ENCODE data around the gene CCNK.

CCNK gene

DNA sequence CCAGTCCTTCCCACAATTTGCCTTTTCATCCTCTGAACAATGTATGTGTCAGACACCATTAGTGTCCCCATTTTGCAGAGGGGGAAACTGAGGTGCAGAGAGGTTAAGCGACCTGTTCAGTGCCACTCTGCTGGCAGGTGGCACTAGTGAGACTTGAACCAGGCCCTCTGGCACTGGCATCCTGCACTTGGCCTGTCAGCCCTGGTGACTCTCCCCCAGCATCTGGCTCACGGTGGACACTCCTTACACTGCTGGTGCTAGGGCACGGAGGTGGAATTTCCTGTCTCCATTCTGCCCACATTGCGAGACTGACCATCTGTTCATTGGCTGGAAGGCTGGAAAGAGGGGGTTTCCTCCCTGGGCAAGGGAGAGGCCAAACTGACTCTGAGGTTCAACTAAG, 48.7 kb downstream of the CCNK start:
- ChIA-PET CTCF (no interaction called here), POLR2A (no interaction called here)
- TF ChIP-seq CTCF (IDR thresholded peaks at IDR 0.05; ENCODE audit: control extremely low read depth, extremely low read depth, low read depth, missing control alignments): no peak
- DNase-seq (ENCODE audit: extremely low spot score): no peak

- ChIA-PET CTCF (interaction anchor here (1.0 kb wide), 1 partner anchor 97 kb away, joined by 3 read pairs; no protein-coding TSS in a partner anchor), POLR2A (no interaction called here)
- TF ChIP-seq CTCF (IDR thresholded peaks at IDR 0.05; ENCODE audit: control extremely low read depth, extremely low read depth, low read depth, missing control alignments): no peak
- no peak for DNase-seq (ENCODE audit: extremely low spot score)
Observed at GRCh38 chr14:99530407-99531155, 49.4 kb downstream of the CCNK start.

DNA sequence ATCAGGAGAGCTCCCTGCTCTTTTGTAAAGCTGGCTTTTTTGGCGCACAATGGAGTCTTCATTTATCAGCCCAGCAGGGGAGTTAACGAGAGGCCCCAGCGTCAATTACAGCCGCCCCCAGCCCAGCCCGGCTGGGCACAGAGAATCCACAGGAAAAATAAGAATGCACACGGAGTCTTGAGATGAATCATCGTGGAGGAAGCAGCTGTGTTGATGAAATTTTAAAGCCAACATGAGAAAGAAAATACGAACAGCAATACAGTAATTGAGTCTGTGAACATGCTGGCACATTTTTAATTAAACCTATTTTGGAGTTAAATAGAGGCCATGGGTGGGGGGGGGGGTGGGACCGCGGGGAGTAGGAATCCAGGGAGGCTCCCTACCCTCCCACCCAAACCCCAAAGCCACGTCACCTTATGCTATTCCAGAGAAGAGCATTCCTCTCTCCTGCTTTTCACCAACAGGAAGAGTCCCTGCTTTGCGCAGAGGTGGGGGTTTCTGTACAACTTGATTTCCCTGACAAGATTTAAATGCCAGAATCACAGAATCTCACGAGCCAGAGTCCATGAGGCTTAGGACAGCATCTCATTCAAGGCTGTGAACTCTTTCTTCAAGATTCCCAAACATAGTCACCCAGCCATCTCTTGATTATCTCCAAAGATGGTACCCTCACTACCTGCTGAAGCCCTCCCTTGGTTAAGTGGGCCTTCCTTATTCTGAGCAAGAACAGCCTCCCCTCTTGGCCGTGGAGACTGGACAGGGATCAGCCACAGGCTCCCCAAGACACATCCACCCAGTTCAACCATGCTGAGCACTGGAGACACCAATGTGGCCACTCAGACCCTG, 50.3 kb downstream of the CCNK start:
- TF ChIP-seq CTCF (IDR thresholded peaks at IDR 0.05; ENCODE audit: control extremely low read depth, extremely low read depth, low read depth, missing control alignments): no peak
- ChIA-PET CTCF (interaction anchor here (1.0 kb wide), 1 partner anchor 96 kb away, joined by 3 read pairs; no protein-coding TSS in a partner anchor), POLR2A (no interaction called here)
- DNase-seq (ENCODE audit: extremely low spot score): no peak

DNA sequence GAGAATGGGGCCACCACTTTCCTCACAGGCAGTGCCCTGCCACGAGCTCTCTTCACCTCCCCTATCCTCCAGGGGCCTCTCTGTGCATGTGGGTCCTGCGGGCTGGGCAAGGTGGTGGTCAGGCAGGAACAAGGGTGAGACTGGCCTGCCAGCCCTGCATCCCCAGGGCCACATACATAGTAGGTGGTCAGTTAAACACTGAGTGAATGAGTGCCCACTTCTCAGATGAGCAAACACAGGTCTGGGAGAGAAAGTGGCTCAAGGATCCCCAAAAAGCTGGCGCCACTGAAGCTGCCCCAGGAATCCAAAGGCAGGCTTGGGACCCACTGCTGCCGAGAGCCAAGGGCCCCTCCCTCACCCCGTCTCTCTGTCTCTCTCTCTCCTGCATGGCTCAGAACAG, 51.1 kb downstream of the CCNK start:
- no peak for TF ChIP-seq CTCF (IDR thresholded peaks at IDR 0.05; ENCODE audit: control extremely low read depth, extremely low read depth, low read depth, missing control alignments)
- POLR2A ChIA-PET: no interaction called here
- DNase-seq (ENCODE audit: extremely low spot score): no peak
- CTCF ChIA-PET: interaction anchor here (1.2 kb wide), 1 partner anchor 8 kb away, joined by 3 read pairs; no protein-coding TSS in a partner anchor

- no peak for DNase-seq (ENCODE audit: extremely low spot score)
- ChIA-PET CTCF (interaction anchor here (1.0 kb wide), 1 partner anchor 12 kb away, joined by 3 read pairs; no protein-coding TSS in a partner anchor), POLR2A (no interaction called here)
- TF ChIP-seq CTCF (IDR thresholded peaks at IDR 0.05; ENCODE audit: control extremely low read depth, extremely low read depth, low read depth, missing control alignments): no peak
Observed at GRCh38 chr14:99534333-99534732, 53.1 kb downstream of the CCNK start.

- ChIA-PET CTCF (no interaction called here), POLR2A (no interaction called here)
- no peak for DNase-seq (ENCODE audit: extremely low spot score)
- no peak for TF ChIP-seq CTCF (IDR thresholded peaks at IDR 0.05; ENCODE audit: control extremely low read depth, extremely low read depth, low read depth, missing control alignments)
Observed at GRCh38 chr14:99534863-99535262, 53.7 kb downstream of the CCNK start.
